Skin of body (tissue), 2 donors: ENCODE results near the gene CSH2. TPM values are rescaled to one million over a fixed set of nuclear protein-coding genes. Genes with fewer than 3 reads are reported as not detected.
"Not testable (repeated sequence)": the region's sequence is repeated elsewhere in the genome, so short reads cannot be mapped to it uniquely, and the experiment has no call there.

ENCODE experiments used
- DNase-seq: peaks from one replicate; lab custom pipeline; 2025; lab: John Stamatoyannopoulos, UW
- total RNA-seq: library from RNA; depleted of rRNA; stranded (reverse); fragments of >200 nt; gene quantifications from one replicate; pipeline ENCODE4 v1.2.3, GENCODE V29; 2014

The CSH2 gene
- not detected for total RNA-seq

- DNase-seq = not testable (repeated sequence)
Observed at GRCh38 chr17:63873577-63873976, at the start of gene CSH2. Gene CSH2 (minus strand): TSS chr17:63873677. CDS start chr17:63873614, 63 bp downstream.

- DNase-seq = not testable (repeated sequence)
Observed at GRCh38 chr17:63922402-63922801, 48.9 kb upstream of the CSH2 start.

- not testable (repeated sequence) for DNase-seq
Observed at GRCh38 chr17:63920779-63921178, 47.3 kb upstream of the CSH2 start.

GRCh38 chr17:63920050-63920449, 46.6 kb upstream of the CSH2 start:
- DNase-seq = not testable (repeated sequence)

GRCh38 chr17:63919311-63919723, 45.8 kb upstream of the CSH2 start:
- DNase-seq = peak; percentile 10

- DNase-seq = not testable (repeated sequence)
Observed at GRCh38 chr17:63918789-63919305, 45.4 kb upstream of the CSH2 start, which contains the start of gene GH1. Gene GH1 (minus strand): TSS chr17:63918839. CDS start chr17:63918776, 63 bp downstream.

- DNase-seq = no peak
Observed at GRCh38 chr17:63918305-63918704, 44.8 kb upstream of the CSH2 start.

- no peak for DNase-seq
Observed at GRCh38 chr17:63917646-63918045, 44.2 kb upstream of the CSH2 start.

GRCh38 chr17:63917206-63917605, 43.7 kb upstream of the CSH2 start:
- DNase-seq = not testable (repeated sequence)

- no peak for DNase-seq
Observed at GRCh38 chr17:63916566-63917185, 43.2 kb upstream of the CSH2 start.

GRCh38 chr17:63915753-63916152, 42.3 kb upstream of the CSH2 start:
- not testable (repeated sequence) for DNase-seq

GRCh38 chr17:63914471-63914870, 41.0 kb upstream of the CSH2 start:
- no peak for DNase-seq

- DNase-seq = no peak
Observed at GRCh38 chr17:63911657-63912100, 38.2 kb upstream of the CSH2 start.

GRCh38 chr17:63911041-63911635, 37.7 kb upstream of the CSH2 start, which contains the start of gene CSHL1:
Gene CSHL1 (minus strand): TSS chr17:63911258. CDS start chr17:63911196, 62 bp downstream.
- DNase-seq = no peak

- DNase-seq = no peak
Observed at GRCh38 chr17:63910096-63910495, 36.6 kb upstream of the CSH2 start.

GRCh38 chr17:63909586-63909985, 36.1 kb upstream of the CSH2 start:
- DNase-seq = not testable (repeated sequence)

GRCh38 chr17:63907161-63907778, 33.8 kb upstream of the CSH2 start:
- not testable (repeated sequence) for DNase-seq

GRCh38 chr17:63904796-63905195, 31.3 kb upstream of the CSH2 start:
- DNase-seq = not testable (repeated sequence)

- DNase-seq = not testable (repeated sequence)
Observed at GRCh38 chr17:63903787-63904201, 30.3 kb upstream of the CSH2 start.

- not testable (repeated sequence) for DNase-seq
Observed at GRCh38 chr17:63901971-63902370, 28.5 kb upstream of the CSH2 start.

GRCh38 chr17:63898899-63899798, 25.7 kb upstream of the CSH2 start:
- DNase-seq = not testable (repeated sequence)
